ENCODE results near the gene BRIX1. TPM values are rescaled to one million over a fixed set of nuclear protein-coding genes. Genes with fewer than 3 reads are reported as not detected.
A peak's percentile ranks its signal among the peaks of the same experiment; 100 is the strongest.

Gene BRIX1
- total and polyA plus RNA-seq, 9 of the 15 experiments (the other 6 are each of a cell fraction or from before 2014, with no cell fraction given) = 115 to 193 (median 159) TPM

DNA sequence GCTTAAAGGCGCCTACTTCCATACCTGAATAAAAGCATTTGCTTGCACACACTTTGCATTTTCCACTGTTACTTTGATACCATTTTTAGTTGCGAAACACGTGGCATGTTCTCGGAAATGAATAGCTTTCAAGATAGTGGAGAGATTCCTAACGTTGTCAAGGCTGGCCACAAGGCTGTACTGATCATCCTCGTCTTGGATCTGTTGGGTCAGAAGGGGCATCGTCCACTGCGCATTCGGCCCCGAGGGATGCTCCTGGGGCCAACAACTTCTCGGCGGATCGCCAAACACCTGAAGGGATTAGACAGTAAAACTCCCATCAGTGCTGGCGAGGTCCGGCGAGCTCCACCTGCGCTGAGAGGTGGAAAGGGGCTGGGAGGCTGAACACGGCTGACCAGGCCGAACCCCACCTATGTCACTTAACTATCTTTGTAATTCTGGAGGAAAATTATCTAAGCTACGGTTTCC lies 806 bp upstream of the BRIX1 start (continued):
- TF ChIP-seq, protein P1, sequence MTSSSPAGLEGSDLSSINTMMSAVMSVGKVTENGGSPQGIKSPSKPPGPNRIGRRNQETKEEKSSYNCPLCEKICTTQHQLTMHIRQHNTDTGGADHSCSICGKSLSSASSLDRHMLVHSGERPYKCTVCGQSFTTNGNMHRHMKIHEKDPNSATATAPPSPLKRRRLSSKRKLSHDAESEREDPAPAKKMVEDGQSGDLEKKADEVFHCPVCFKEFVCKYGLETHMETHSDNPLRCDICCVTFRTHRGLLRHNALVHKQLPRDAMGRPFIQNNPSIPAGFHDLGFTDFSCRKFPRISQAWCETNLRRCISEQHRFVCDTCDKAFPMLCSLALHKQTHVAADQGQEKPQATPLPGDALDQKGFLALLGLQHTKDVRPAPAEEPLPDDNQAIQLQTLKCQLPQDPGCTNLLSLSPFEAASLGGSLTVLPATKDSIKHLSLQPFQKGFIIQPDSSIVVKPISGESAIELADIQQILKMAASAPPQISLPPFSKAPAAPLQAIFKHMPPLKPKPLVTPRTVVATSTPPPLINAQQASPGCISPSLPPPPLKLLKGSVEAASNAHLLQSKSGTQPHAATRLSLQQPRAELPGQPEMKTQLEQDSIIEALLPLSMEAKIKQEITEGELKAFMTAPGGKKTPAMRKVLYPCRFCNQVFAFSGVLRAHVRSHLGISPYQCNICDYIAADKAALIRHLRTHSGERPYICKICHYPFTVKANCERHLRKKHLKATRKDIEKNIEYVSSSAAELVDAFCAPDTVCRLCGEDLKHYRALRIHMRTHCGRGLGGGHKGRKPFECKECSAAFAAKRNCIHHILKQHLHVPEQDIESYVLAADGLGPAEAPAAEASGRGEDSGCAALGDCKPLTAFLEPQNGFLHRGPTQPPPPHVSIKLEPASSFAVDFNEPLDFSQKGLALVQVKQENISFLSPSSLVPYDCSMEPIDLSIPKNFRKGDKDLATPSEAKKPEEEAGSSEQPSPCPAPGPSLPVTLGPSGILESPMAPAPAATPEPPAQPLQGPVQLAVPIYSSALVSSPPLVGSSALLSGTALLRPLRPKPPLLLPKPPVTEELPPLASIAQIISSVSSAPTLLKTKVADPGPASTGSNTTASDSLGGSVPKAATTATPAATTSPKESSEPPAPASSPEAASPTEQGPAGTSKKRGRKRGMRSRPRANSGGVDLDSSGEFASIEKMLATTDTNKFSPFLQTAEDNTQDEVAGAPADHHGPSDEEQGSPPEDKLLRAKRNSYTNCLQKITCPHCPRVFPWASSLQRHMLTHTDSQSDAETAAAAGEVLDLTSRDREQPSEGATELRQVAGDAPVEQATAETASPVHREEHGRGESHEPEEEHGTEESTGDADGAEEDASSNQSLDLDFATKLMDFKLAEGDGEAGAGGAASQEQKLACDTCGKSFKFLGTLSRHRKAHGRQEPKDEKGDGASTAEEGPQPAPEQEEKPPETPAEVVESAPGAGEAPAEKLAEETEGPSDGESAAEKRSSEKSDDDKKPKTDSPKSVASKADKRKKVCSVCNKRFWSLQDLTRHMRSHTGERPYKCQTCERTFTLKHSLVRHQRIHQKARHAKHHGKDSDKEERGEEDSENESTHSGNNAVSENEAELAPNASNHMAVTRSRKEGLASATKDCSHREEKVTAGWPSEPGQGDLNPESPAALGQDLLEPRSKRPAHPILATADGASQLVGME (CRISPR knock-in tag; IDR thresholded peaks at IDR 0.05) = no peak
- TF ChIP-seq NFIC (IDR thresholded peaks at IDR 0.05) = peak; percentile 29
- TF ChIP-seq, protein P2, sequence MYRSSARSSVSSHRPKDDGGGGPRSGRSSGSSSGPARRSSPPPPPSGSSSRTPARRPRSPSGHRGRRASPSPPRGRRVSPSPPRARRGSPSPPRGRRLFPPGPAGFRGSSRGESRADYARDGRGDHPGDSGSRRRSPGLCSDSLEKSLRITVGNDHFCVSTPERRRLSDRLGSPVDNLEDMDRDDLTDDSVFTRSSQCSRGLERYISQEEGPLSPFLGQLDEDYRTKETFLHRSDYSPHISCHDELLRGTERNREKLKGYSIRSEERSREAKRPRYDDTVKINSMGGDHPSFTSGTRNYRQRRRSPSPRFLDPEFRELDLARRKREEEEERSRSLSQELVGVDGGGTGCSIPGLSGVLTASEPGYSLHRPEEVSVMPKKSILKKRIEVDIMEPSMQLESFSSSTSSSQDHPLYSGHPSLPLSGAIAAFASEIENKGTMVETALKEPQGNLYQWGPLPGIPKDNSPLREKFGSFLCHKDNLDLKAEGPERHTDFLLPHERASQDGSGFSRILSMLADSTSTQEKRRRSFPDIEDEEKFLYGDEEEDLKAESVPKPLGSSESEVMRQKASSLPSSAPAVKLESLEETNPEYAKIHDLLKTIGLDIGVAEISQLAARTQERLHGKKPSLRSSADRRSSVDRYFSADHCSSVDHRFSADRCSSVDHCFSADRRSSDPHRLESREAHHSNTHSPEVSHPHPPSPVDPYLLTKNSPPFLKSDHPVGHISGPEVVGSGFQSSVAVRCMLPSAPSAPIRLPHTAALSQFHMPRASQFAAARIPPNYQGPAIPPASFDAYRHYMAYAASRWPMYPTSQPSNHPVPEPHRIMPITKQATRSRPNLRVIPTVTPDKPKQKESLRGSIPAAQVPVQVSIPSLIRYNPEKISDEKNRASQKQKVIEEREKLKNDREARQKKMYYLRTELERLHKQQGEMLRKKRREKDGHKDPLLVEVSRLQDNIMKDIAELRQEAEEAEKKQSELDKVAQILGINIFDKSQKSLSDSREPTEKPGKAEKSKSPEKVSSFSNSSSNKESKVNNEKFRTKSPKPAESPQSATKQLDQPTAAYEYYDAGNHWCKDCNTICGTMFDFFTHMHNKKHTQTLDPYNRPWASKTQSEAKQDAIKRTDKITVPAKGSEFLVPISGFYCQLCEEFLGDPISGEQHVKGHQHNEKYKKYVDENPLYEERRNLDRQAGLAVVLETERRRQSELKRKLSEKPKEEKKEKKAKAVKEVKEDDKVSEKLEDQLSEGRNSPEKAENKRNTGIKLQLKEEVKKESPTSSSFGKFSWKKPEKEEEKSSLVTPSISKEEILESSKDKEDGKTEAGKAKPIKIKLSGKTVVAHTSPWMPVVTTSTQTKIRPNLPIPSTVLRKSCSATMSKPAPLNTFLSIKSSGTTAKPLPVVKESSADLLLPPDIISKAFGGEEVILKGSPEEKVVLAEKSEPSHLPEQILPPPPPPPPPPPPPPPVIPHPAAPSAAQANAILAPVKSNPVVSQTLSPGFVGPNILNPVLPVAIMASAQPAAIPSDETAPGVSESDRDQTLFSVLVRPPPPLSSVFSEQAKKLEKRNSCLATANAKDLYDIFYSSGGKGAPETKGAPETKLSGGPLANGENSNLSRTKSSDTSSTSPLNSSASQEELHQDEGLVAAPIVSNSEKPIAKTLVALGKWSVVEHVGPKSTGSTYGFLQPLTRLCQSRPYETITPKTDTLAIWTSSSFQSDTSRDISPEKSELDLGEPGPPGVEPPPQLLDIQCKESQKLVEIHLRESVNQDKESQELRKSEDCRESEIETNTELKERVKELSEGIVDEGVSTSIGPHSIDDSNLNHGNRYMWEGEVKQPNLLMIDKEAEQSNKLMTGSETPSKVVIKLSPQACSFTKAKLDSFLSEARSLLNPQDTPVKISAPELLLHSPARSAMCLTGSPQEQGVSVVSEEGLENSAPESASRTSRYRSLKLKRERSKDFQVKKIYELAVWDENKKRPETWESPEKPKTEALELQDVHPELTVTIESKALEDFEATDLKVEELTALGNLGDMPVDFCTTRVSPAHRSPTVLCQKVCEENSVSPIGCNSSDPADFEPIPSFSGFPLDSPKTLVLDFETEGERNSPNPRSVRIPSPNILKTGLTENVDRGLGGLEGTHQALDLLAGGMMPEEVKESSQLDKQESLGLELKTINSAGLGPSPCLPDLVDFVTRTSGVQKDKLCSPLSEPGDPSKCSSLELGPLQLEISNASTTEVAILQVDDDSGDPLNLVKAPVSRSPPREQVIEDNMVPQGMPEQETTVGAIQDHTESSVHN (IDR thresholded peaks at IDR 0.05; ENCODE audit: borderline replicate concordance in 1 of 2, low read depth in 1 of 2) = no peak
- peak in 1 of 2 experiments; percentile 11; a peak in 2 of 3 replicates for TF ChIP-seq CBX3 (IDR thresholded peaks at IDR 0.05; ENCODE audit: borderline replicate concordance in 1 of 2, low read length in 2 of 2)
- no peak for TF ChIP-seq SMAD4 (CRISPR knock-in tag; conservative IDR thresholded peaks at IDR 0.05)
- no peak for TF ChIP-seq TGIF2 (CRISPR knock-in tag; IDR thresholded peaks at IDR 0.05)
- peak; percentile 82; the same call in 1 of the 2 replicates for TF ChIP-seq TRIM28 (IDR thresholded peaks at IDR 0.05)
- TF ChIP-seq MYC (IDR thresholded peaks at IDR 0.05; ENCODE audit: low read depth, low read length) = peak; percentile 69
- no peak for TF ChIP-seq MYC (CRISPR knock-in tag; IDR thresholded peaks at IDR 0.05; ENCODE audit: borderline replicate concordance, low read depth)

Data from K562 (cell line).